Islet of Langerhans (tissue), 1 donor: ENCODE results near the gene IFRD2.
"Not testable (repeated sequence)": the region's sequence is repeated elsewhere in the genome, so short reads cannot be mapped to it uniquely, and the experiment has no call there.

ENCODE experiments used
- FAIRE-seq: peaks from one replicate; lab custom pipeline; 2011; peaks lifted over from hg19 to GRCh38; lab: Jason Lieb, UNC

IFRD2 gene

GRCh38 chr3:50266017-50266416, 26.2 kb downstream of the IFRD2 start:
- no peak for FAIRE-seq

GRCh38 chr3:50265571-50265970, 26.7 kb downstream of the IFRD2 start:
- FAIRE-seq = no peak

- FAIRE-seq = no peak
These were observed 27.2 kb downstream of the IFRD2 start for GRCh38 chr3:50264964-50265485.

GRCh38 chr3:50264383-50264963, 27.8 kb downstream of the IFRD2 start:
- no peak for FAIRE-seq

GRCh38 chr3:50263478-50264382, 28.5 kb downstream of the IFRD2 start:
- FAIRE-seq = no peak

GRCh38 chr3:50262778-50263177, 29.5 kb downstream of the IFRD2 start:
- no peak for FAIRE-seq

GRCh38 chr3:50262200-50262599, 30.0 kb downstream of the IFRD2 start:
- FAIRE-seq = not testable (repeated sequence)

- no peak for FAIRE-seq
These were observed 30.7 kb downstream of the IFRD2 start for GRCh38 chr3:50261505-50261904.

GRCh38 chr3:50260942-50261441, 31.2 kb downstream of the IFRD2 start:
- FAIRE-seq = no peak

- FAIRE-seq = no peak
These were observed 31.9 kb downstream of the IFRD2 start for GRCh38 chr3:50260027-50260941.

GRCh38 chr3:50259432-50260026, 32.7 kb downstream of the IFRD2 start:
- FAIRE-seq = no peak

GRCh38 chr3:50258979-50259378, 33.2 kb downstream of the IFRD2 start:
- FAIRE-seq = no peak

GRCh38 chr3:50258029-50258680, 34.1 kb downstream of the IFRD2 start:
- FAIRE-seq = no peak

GRCh38 chr3:50256978-50257890, 35.0 kb downstream of the IFRD2 start:
- FAIRE-seq = no peak

GRCh38 chr3:50255251-50255615, 37.0 kb downstream of the IFRD2 start:
- no peak for FAIRE-seq

- FAIRE-seq = no peak
These were observed 37.5 kb downstream of the IFRD2 start for GRCh38 chr3:50254577-50255250.

GRCh38 chr3:50251220-50251619, 41.0 kb downstream of the IFRD2 start:
- FAIRE-seq = no peak

GRCh38 chr3:50250514-50250913, 41.7 kb downstream of the IFRD2 start:
- FAIRE-seq = no peak

- FAIRE-seq = no peak
These were observed 42.8 kb downstream of the IFRD2 start for GRCh38 chr3:50249457-50249856.

GRCh38 chr3:50248387-50248786, 43.8 kb downstream of the IFRD2 start:
- FAIRE-seq = no peak
